SKM-1 (cell line): Measurements from ENCODE around the gene ETFBKMT.
"Not testable (repeated sequence)": the region's sequence is repeated elsewhere in the genome, so short reads cannot be mapped to it uniquely, and the experiment has no call there.

Experiments used
- DNase-seq: peaks from one replicate; lab custom pipeline; 2025; ENCODE audit not compliant: unreplicated experiment; lab: John Stamatoyannopoulos, UW

The ETFBKMT gene

DNA sequence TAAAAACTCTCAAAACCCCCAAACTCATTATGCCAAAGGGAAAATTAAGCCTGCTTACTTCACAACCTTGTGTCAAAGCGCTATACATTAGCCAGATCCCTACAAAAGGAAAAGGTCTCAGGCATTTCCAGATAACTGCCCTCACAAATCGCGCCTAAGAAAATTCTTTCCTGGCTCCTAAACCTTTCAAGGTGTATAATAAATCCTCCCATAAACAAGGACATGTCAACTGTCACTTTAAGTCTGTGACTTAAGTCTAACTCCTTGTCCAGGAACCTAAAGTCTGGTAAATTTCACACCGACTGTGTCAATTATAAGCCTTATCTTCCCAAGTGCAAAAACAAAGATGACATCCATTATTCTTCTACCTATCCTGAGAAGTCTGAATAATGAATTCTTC lies 4.3 kb upstream of the ETFBKMT start:
- DNase-seq: no peak

DNA sequence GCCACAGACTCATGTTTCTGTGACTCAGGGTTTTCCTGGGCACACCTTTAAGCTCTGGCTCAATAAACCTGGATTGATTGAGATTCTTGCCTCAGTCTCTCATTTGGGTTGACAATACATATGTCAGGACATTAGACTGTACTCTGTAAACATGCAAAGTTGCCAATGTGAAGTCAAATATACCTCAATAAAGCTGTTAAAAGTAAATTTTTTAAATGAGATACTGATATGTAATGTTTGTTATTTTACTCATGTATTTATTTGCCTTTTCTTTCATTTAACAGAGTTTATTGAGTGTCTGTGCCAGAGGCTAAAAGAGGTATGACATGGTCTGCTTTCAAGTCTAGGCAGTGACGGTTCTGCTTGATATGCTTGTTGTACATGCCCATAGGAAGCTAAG lies 3.7 kb upstream of the ETFBKMT start:
- no peak for DNase-seq

DNA sequence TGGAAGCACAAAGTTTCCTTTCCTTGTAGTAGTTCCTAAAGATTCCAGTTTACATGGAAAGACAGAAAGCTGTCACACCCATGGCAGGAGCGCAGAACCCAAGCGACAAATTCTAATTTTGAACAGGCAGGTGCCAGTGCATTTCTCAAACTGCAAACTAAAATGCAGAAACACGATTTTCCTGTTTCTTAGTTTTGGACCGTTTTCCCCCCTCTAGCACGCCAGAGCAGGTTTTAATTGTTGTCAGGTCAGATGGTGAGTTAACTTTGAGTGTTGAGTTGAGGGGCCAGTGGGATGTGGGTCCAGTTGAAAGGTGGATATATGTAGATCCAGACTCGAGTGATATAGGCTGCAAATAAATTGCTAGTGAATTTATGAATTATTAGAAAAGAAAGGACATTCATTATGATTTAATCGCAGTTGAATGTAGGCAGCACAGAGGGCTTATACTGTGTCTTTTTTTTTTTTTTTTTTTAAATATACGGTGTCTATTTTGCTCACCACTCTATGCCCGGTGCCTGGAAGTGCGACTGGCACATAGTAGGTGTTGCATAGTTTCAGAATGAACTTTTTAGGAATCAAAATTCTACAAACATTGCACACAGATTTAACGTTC lies 909 bp upstream of the ETFBKMT start:
- DNase-seq: no peak

DNA sequence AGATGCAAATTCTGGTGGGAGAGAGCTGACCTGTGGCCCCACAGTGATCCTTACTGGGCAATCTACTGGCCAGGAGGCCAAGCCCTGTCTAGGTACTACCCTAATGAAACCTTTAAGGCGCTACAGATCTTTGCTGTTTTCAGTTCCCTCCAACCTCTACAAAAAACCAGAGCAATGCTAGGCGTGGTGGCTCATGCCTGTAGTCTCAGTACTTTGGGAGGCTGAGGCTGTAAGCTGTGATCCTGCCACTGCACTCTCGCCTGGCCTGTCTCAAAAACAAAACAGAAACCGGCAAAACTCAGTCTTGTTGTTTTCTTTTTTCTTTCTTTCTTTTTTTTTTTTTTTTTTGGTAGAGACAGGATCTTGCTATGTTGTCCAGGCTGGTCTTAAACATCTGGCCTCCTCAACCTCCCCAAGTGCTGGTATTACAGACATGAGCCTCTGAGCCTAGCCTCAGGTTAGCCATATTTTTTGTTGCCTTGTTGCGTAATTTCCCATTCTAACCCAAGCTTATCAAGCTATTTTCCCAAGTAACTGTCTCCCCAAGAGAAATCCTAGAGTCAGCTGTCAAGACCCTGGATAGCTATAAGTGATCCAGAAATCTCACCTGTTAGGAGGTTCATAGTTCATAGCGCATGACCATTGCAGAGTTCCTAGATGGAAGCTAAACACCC lies 2.8 kb downstream of the ETFBKMT start:
- DNase-seq: no peak

DNA sequence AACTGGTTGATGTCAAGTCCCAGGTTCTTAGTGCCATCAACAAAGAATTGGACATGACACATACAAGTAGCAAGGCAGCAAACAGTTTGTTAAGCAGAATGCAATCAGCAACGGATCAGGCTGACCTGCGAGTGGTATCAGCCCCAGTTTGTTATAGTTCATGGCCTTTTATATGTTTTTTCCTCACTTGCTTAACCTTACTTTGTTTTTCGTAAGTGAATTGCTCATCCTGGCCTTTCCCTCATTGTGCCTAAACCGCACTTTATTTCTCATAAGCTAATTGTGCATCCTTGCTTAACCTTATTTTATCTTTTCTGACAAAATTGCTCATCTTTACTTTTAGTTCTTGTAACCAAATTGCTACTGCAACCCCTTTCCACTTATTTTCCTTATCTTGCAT lies 4.1 kb downstream of the ETFBKMT start:
- DNase-seq: no peak

DNA sequence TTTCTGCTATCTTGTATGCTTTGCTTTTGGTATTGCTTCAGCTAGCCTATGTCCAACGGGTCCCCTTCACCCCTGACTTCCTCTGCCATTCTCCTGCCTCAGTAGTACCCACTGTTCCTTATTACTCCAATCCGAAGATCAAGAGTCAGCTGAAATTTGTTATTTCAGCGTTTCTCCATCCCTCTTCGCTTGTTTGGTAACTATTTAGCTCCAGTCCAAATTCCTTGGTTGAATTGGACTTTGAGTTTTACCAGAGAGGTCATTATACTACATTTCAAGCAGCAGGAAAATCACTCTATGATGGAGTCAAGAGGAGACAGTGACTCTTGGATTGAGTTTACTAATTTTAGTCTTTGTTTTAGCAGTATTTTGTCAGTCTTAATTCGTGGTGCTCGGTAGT lies 4.5 kb downstream of the ETFBKMT start:
- DNase-seq: no peak

DNA sequence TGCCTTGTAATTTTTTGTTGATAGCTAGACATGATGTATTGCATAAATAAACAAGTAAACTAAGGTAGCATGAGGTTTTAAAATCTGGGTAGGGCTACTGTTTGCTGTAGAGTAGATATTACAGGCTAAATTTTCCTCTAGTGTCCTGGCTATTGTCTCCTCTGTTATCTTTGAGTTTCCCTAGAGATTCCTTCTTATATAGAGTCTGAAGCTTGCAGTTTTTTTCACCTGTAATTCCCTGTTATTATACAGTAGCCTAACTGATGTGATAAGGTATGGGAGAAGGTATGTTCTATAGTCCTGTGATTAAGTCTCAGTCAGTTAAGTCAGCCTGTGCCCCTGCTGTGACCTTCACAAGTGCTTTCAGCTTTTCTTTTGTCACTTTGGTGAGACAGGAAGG lies 9.5 kb downstream of the ETFBKMT start:
- DNase-seq: no peak

DNA sequence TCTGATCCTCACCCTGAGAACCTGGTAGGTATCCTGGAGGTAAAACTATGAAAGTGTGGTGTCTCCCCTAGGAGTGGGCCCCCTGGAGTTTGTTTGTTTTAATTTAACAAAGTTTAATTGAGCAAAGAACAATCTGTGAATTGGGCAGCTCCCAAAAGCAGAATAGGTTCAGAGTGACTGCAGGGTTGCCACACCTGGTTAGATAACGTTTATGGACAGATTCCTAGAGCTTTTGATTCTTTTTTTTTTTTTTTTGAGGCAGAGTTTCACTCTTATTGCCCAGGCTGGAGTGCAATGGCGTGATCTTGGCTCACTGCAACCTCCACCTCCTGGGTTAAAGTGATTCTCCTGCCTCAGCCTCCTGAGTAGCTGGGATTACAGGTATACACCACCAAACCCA lies 10.1 kb downstream of the ETFBKMT start:
- not testable (repeated sequence) for DNase-seq

DNA sequence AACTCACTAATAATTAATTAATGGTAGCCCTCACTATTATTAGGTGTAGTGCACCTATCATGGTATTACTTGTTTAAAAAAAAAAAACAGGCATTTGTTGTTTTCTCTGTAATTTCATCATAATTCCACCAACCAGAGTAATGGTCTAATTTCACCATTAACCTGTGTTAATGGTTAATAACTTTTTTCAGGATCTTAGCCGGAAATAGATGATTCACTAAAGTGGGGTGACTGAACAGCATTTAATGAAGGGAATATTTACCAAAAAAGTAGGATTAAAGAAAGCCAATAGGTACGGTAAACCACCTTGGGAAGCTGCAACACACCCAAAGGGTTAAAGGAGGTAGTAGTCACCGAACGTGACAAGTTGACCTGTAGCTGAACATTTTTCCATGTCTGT lies 13.0 kb downstream of the ETFBKMT start:
- no peak for DNase-seq

DNA sequence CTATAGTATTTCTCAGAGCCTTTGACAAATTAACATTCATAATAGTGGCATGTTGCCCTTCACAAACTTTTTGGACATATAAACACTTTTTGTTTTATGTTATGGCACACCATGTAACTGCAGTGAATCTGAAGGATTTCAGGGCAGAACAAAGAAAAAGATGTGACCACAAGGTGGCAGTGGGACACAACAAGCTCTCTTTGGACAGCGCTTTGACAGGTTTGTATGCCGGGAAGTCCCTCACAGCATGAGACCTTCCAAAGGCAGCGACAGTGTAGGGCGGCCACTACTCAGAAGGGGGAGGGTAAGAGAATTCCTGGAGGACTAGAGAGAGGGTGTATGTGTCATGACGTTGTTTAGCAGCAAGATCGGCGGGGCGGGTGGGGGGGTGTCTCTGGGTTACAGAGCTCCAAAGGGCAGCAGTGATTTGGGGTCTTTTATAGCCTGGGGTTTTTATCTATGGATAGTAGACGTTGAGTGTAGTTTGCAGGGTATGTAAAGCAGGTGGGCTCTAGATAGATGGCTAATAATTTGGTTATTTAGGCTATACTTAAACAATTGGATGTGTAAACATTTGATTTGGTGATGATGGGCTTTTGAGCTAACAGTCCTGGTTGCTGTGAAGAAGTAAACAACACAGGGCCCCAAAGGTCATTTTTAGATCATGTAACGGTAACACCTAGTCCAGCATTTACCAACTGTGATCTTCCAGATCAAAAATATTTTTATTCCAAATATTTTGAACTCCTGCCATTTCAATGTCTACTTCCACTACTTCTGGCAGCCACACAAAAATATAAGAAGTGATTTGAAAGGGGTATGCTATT lies 22.9 kb downstream of the ETFBKMT start:
- DNase-seq: peak; percentile 0

DNA sequence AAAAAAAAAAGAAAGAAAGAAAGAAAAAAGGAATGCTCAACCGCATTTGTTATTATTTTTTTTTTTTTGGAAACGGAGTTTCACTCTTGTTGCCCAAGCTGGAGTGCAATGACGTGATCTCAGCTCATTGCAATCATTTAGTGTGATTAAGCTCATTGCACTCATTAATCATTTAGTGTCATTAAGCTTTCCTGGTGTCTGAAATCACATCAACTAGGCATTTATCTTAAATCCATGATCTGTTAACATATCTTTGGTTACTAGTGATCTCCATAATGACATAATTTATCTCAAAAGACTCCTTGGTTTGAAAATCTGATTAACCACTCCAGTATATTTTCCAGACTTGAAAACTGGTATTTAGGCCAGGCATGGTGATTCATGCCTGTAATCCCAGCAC lies 26.3 kb downstream of the ETFBKMT start:
- DNase-seq: no peak

DNA sequence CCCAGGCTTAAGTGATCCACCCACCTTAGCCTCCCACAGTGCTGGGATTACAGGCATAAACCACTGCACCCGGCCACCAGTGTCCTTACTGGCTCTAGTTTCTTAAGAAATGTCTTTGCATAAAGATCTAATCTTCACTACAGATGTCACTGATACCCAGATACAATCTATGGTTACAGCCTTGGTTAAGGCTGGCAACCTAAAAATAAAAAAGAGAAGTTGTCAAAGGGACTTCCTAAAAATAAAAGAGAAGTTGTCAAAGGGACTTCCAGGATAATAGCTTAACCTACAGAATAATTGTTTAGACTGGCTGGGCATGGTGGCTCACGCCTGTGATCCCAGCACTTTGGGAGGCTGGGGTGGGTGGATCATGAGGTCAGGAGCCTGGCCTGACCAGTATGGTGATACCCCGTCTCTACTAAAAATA lies 27.6 kb downstream of the ETFBKMT start:
- peak; percentile 75 for DNase-seq

DNA sequence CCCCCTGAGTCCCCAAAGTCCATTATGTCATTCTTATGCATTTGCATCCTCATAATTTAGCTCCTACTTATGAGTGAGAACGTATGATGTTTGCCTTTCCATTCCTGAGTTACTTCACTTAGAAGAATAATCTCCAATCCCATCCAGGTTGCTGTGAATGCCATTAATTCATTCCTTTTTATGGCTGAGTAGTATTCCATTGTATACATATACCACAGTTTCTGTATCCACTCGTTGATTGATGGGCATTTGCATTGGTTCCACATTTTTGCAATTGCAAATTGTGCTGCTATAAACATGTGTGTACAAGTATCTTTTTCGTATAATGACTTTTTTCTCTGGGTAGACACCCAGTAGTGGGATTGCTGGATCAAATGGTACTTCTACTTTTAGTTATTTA lies 30.4 kb downstream of the ETFBKMT start:
- not testable (repeated sequence) for DNase-seq

DNA sequence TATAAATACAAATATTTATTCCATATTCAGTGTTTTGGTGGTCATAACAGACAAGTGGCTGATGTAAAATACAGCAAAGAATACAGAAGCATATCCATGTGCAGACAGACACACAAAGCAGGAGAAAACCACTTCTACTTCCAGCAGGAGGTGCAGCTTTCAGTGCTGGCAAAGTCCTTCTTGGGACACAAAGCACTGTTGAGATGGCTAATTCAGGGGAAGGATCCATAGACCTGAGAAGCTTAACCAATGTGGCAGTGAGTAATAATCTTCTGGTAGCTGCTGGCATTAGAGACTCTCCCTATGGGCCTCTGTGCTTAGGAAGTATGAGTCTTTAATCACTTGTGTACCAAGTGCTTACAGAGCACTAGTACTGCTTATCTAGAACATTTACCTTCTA lies 42.6 kb downstream of the ETFBKMT start:
- no peak for DNase-seq

DNA sequence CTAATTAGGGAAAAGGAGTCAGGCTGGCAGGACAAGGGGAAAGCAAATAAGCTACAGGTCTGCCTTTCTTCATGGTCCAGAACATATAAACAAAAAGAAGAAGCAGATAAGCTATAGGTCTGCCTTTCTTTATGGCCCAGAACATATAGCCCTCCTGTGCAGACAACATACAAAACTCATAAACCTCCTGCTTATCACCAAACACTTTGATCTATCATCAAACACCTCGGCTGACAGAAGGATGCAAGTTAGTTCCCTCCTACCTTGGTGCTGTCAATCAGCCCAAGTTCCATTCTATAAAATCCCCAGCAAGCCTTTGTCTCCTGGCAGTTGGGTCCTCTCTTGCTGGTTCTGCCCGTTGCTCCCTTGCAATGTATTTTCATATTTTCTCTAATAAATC lies 46.1 kb downstream of the ETFBKMT start:
- DNase-seq: no peak

DNA sequence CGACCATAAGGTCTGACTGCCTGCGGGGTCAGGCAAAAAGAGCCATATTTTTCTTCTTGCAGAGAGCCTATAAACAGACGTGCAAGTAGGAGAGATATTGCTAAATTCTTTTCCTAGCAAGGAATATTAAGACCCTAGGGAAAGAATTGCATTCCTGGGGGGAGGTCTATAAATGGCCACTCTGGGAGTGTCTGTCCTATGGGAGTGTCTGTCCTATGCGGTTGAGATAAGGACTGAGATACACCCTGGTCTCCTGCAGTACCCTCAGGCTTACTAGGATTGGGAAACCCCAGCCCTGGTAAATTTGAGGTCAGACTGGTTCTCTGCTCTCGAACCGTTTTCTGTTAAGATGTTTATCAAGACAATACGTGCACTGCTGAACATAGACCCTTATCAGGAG lies 48.6 kb downstream of the ETFBKMT start:
- DNase-seq: not testable (repeated sequence)

DNA sequence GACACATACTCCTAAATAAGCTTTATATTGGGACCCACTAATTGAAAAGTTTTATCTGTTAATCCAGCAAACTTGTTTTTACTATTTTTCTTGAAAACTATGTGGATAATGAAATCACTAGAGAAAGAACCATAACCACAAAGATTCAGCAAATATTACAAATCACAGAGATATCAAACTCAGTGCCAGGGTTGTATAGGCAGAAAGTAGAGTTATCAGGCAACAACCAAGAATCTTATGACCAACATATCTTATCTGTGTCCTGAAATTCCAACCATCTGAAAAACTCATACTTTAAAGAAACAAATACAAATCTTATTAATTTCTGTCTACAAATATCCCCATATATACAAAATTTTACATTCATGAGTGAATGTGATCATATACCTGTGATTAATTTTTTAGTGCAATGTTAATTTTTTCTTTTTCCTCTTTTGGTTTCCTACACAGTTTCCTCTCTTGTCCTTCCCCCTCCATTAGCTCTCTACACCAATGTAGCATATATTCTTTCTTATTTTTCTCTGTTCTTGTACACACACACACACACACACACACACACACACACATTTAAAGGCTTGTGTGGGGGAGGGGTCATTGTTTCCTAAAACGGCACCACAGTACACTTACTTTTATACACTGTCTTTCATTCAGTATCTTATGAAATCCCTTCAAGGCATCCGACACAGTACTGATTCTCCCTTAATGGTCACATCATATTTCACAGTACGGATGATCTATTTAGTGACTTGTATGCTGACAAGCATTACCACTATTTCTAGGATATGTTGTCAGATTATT lies 50.7 kb downstream of the ETFBKMT start:
- DNase-seq: no peak

DNA sequence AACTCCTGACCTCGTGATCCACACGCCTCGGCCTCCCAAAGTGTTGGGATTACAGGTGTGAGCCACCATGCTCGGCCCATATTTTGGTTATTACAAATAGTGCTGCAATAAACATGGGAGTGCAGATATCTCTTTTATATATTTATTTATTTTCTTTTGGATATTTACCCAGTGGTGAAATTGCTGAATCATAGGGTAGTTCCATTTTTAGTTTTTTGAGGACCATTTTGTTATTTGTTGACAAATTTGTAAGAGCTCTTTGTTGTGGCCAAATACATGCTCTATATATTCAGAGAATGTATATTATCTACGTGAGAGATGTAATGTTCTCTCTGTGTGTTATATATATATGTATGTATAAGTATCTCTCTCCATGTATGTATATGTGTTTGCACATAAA lies 53.4 kb downstream of the ETFBKMT start:
- no peak for DNase-seq

DNA sequence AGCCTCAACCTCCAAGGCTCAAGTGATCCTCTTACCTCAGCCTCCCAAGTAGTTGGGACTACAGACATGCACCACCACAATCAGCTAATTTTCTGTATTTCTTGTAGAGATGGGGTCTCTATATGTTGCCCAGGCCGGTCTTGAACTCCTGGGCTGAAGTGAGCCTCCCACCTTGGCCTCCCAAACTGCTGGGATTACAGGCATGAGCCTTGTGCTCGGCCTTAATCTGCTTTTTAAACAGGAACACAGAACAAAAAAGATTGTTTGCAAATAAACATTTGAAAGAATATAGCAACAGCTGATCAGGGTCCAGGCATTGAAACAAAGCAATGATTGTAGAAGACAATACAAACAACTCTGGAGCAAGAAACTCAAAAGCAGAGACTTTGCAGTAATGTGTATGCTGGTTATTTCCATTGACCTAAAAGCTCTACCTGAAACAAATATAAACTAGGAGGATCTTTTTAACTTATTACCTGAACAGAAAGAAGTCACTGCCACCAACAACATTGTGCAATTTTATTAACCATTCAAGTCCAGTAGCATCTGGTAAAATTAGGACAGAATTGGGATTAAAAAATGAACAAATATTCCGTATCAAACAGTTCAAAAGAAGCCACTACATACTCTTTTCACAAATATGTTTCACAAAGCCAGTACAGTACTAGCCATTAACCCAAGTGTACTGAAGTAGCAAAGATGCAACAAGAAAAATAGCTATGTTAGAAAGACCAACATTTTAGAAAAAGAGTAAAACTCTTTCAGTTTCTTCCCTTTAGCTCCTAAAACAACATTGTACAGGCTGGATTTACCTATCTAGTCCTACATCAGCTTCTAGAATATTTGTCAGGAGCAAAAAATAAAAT lies 55.2 kb downstream of the ETFBKMT start:
- no peak for DNase-seq

DNA sequence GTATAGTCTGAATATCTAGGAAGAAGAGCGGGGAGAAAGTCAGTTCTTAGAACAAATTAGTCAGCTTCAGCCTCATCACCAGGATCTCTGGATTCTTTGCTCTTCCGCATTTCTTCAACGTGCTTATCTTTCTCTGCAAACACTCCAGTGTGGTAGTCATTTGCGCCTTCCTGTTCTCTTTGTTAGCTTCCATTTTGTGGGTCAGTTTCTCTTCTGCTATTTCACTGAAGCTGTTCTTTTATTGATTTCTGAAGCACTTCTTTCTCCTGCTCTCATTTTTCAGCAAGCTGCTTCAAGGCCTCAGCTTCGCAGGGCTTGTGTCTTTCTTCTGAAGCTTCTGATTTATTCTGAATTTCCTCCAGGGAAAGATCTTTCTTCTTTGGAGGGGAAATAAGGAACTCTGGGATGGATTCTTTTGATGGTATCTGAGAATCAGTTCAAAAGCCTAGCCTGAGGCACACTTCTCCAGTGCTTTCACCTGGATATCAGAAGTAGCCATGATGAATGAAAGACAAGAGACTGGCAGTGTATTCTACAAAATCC lies 55.9 kb downstream of the ETFBKMT start:
- DNase-seq: no peak
